ENCODE measurements around the gene WBP1L. TPM values are rescaled to one million over a fixed set of nuclear protein-coding genes. Genes with fewer than 3 reads are reported as not detected.
"Not testable (repeated sequence)": the region's sequence is repeated elsewhere in the genome, so short reads cannot be mapped to it uniquely, and the experiment has no call there.

The WBP1L gene
- total RNA-seq, result 66.2 TPM

DNA sequence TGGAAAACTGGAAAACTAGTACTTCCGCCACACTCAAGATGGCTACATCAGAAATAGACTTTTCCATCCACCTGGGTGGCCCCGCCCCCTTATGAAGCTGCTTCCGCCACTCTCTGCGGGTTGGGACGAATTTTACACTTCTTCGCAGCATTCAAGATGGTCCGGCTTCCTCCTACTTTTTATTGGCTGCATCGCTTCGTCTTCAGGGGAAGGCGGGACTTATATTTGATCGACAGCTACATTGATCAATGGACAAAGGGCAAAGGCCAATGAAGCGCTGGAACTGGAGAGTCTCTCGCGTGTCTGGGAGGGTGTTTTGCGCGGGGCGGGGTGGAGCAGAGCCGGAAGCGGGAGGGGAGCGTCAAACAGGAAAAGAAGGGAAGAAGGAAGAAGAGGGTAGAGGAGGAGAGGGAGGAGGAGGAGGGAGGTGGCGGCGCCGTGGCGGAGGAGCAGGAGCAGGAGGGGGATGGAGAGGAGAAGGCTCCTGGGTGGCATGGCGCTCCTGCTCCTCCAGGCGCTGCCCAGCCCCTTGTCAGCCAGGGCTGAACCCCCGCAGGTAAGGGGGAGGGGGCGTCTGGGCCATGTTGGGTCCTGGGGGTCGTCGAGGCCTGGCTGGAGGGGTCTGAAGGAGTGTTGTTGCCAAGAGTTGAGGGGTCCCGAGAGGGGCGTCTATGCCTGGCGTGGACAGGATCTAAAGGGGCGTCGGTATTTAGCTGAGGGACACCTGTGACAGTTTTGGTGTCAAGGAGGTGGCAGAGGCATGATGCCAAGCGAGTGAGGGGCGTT lies at the start of gene WBP1L:
Gene WBP1L (plus strand): TSS at position 361 of the 786 bp plus-strand sequence. CDS start 106 bp downstream, at position 467.
- DNase-seq (ENCODE audit: low spot score) (peak; percentile 96), ATAC-seq (peak; percentile 98)
- intact Hi-C loops (cut with DNase I), result no loop called here

DNA sequence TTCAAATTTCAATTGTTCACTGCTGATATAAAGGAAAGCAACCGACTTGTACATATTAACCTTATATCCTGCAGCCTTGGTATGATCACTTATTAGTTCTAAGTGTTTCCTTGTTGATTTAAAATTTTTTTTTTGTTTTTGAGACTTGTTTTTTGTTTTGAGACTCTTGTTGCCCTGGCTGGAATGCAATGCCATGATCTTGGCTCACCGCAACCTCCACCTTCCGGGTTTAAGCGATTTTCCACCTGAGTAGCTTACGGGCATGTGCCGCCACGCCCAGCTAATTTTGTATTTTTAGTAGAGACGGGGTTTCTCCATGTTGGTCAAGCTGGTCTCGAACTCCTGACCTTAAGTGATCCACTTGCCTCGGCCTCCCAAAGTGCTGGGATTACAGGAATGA lies 48.3 kb upstream of the WBP1L start:
- ATAC-seq; DNase-seq (ENCODE audit: low spot score); intact Hi-C loops (cut with DNase I): not testable (repeated sequence)

DNA sequence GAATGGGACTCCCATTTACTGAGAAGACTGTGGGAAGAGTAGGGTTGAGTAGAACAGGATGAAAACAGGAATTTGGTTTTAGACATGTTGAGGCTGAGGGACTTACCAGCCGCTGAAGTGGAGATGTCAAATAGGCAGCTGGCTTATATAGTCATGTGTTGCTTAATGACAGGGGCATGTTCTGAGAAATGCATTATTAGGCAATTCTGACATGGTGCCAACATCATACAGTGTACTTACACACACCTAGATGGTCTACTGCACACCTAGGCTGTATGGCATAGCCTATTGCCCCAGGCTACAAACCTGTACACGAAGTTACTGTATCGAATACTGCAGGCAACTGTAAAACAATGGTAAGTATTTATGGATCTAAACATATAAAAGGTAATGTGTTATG lies 47.0 kb upstream of the WBP1L start:
- intact Hi-C loops (cut with DNase I), result no loop called here
- ATAC-seq (no peak), DNase-seq (ENCODE audit: low spot score) (no peak)

DNA sequence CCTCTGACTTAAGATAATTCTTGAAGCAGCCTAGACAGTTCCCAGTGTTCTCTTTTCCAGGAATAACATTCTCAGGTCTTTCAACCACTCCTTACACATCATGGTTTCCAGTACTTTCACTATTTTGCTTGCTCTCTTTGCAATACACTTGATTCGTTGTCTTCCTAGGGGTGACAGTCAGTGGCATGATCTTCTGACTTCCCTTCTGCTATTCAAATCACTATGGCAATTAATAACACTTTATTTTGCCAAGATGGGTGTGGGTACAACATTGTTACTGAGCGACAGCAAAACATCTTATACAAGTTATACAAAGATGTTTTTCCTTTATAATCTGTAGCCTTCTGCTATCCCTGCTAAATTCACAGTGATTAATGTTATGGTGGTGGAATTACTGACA lies 44.9 kb upstream of the WBP1L start:
- DNase-seq (ENCODE audit: low spot score), result no peak

DNA sequence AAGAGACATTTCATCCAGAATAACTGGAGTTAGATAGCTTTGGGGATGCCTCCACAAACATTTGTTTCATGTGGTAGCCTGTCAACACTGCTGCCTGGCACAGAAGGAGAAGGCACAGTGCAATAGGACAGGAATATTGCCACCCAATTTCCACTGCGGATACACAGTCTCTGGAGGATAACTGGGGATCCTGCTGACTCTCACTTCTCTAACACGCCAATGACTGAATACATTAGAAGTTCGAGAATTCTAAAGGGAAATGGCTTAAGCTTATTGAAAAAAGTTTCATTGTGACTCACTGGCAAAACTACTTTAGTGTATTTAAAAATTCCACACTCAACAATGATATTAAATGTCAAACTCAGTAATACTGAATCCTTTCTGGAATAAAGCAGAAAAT lies 42.5 kb upstream of the WBP1L start:
- no peak for ATAC-seq
- no peak for DNase-seq (ENCODE audit: low spot score)
- intact Hi-C loops (cut with DNase I), result no loop called here

More for the DNA sequence above, 44.9 kb upstream of the WBP1L start:
- ATAC-seq, result no peak
- intact Hi-C loops (cut with DNase I), result no loop called here

DNA sequence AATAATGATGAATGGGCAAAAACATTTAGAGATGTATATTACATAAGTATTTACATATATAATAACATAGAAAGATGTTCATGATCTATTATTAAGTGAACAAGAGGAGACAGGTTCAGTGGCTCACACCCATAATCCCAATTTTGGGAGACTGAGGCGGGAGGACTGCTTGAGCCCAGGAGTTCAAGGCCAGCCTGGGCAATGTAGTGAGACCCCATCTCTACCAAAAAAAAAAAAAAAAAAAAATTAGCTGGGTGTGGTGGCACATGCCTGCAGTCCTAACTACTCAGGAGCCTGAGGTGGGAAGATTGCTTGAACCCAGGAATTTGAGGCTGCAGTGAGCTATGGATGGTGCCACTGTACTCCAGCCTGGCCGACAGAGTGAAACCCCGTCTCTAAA lies 42.0 kb upstream of the WBP1L start:
- ATAC-seq (no peak), DNase-seq (ENCODE audit: low spot score) (no peak)
- intact Hi-C loops (cut with DNase I), result no loop called here

DNA sequence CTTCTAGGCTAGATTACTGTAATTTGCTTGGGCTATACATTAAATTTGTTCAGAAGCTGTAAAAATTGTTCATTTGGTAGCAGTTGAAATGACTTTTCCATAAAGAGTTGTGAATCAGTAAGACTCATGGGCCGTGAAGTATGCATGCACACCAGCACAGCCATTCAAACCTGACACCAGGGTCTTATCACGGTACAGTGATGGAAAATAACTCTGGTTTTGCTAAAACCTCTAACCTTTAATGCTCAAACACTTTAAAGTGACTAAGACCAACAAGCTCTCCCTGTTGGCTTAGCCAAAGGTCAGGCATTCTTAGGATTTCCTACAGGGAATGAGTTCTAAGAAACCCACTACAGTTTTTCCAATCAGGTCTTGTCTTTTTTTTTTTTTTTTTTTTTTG lies 41.0 kb upstream of the WBP1L start:
- ATAC-seq (no peak), DNase-seq (ENCODE audit: low spot score) (no peak)
- intact Hi-C loops (cut with DNase I), result no loop called here

DNA sequence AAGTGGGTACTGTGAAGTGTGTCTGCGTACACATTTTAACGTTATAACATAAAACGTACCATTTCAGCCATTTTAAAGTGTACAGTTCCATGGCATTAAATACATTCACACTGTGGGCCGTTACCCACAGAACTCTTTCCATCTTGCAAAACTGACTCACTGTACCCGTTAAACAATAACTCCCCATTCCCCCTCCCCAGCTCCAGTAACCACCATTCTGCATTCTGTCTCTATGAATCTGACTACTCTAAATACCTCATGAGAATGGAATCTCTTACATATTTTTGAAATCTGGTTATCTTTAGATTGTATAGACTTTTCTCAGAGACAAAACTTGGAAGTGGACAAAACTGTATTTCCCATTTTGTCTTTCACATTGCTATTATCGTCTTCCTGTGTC lies 38.8 kb upstream of the WBP1L start:
- intact Hi-C loops (cut with DNase I), result no loop called here
- ATAC-seq, result no peak

DNA sequence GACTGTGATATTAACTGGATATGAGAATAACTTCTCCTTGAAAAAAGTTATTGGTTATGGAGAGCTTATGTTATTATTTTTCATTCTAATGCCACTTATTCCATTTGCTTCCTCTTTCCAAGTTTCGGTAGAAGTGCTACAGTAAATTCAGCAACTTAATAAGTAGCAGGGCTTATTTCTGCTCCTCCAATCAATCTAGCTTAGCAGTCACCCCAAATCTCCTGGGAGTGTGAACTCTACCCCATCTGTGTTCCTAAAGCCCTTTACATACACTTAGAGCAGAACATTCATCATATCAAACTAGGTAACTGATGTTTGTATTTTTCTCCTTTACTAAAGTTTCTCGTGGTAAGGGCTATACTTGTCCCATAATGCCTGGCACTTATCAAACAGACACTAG lies 38.2 kb upstream of the WBP1L start:
- ATAC-seq (no peak), DNase-seq (ENCODE audit: low spot score) (no peak)
- intact Hi-C loops (cut with DNase I), result no loop called here

More for the DNA sequence above, 38.8 kb upstream of the WBP1L start:
- no peak for DNase-seq (ENCODE audit: low spot score)

DNA sequence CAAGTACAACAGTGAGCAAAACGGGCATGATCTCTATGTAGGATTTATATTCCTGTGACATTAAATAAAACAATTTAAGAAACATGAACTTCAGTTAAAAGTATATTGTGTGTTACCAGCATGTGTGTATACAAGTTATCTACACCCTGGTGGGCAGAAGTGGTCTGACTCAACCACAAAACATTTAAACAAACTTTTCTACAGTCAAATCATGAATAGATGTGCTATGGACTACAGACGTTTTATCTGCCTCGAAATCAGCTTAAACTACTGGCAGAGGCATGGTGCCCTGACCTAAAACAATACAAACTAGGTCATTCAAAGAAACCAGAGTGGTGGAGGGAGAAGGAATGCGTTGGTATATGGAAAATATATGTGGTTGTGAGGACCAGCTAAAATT lies 33.1 kb upstream of the WBP1L start:
- no peak for ATAC-seq
- intact Hi-C loops (cut with DNase I), result loop anchor here (10.0 kb wide), 1 partner anchor 66 kb away; the partner anchor contains the start of gene TRIM8
- DNase-seq (ENCODE audit: low spot score), result no peak

DNA sequence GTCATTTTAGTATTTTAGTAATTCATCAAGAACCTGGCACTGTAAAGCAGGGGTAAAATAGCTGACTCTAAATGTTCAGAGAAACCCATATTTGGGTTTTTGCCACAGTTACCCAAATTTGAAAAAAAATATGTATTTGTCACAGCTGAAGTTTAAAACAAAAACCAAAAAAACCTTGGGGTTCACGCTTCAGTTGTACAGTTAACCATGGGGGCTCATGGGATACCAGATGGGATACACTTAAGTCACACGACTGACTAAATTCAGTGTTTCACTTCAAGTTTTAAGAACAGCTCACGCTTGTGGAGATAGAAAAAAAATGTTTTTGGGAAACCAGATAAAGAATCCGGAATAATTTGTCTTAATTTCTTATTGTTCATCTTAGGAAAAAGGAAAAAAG lies 31.7 kb upstream of the WBP1L start:
- no peak for DNase-seq (ENCODE audit: low spot score)
- intact Hi-C loops (cut with DNase I), result loop anchor here (10.0 kb wide), 1 partner anchor 67 kb away; the partner anchor contains the start of gene TRIM8
- ATAC-seq, result no peak

DNA sequence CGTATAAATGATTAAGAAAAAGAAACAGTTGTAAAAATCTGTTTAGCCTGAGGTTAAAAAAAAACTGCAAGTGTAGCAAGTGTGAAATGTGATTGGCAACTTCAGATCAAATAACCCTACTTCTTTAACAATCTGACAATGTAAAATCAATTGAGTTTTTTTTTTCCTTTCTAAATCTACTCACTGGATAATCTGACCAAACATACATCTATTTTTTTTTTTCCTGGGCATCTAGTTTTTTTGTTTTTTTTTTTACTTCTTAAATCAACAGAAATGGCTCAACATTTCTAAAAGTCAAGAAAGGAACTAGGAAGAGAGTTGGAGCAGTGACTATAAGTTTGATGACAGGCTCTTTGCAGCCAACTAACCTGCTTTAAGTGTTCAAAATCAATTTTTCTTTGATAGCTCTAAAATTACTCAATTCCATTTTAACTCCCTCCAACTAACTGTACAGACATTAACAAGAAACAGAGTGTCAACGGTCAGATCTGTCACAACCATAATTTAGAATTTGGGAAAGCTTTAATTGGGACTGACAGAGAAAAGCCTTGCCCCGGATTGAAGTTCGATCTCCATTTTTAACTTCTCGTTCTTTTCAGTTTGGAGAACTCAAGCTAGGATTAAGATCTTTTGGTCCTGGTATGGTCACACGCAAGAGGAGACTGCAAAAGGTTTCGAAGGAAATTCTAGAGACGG lies 30.8 kb upstream of the WBP1L start:
- no peak for DNase-seq (ENCODE audit: low spot score)
- intact Hi-C loops (cut with DNase I), result loop anchor here (10.0 kb wide), 1 partner anchor 68 kb away; the partner anchor contains the start of gene TRIM8
- no peak for ATAC-seq

DNA sequence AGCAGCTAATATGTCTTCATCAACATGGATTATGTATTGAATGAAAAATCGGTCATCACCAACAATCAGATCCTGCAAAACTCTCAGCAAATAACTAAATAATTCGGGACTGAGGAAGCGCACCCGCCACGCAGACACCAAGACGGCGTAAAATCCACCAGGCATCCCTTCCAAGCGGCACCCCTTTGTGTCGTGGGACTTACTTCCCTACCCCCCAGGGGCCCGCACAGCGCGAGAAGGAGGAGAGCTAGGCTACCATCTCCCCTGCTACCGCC lies 30.3 kb upstream of the WBP1L start:
- ATAC-seq, result no peak
- intact Hi-C loops (cut with DNase I), result loop anchor here (10.0 kb wide), 1 partner anchor 69 kb away; the partner anchor contains the start of gene TRIM8
- DNase-seq (ENCODE audit: low spot score), result no peak

DNA sequence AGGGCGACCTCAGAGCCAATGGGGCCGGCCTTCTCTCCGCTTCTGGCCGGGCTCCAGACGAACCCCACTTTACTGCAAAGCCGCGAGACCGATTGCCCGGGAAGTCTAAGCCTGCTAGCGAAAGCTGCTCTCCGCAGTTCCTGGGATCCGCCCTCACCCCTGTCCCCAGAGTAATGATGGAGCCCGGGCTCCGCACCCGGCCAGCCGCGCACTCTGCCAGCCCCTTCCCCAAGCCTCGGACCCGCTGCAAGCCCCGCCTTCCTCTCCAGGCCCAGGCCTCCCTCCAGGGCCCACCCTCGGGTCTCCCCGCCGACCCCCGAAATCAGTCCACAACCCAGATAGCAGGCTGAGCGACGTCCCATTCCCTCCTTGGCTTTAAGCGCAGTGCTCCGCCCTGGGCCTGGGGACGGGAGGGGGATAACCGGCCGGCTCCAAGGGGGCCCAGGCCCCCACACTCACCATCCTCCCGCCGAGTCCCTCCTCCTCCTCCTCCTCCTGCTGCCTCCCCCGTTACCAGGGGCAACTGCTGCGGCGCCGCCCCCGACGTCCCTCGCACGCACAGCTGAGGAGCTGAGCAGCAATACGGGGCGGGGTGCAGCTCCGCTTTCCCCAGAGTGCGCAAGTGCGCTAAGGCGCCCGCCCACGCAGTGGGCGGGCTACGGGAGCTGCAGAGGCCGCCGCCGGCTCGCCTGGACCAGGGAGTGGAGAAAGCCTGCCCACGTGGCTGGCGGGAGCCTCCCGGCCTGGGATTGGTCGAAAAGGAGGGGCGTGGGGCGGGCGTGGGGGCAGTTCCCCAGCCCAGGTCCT lies 29.7 kb upstream of the WBP1L start, which contains the start of gene ARL3:
Gene ARL3 (minus strand): TSS at position 584 of the 807 bp plus-strand sequence. CDS start 122 bp downstream, at position 462.
- intact Hi-C loops (cut with DNase I), result loop anchor here (10.0 kb wide), 1 partner anchor 69 kb away; the partner anchor contains the start of gene TRIM8
- peak; percentile 98 for ATAC-seq
- peak; percentile 98 for DNase-seq (ENCODE audit: low spot score)

DNA sequence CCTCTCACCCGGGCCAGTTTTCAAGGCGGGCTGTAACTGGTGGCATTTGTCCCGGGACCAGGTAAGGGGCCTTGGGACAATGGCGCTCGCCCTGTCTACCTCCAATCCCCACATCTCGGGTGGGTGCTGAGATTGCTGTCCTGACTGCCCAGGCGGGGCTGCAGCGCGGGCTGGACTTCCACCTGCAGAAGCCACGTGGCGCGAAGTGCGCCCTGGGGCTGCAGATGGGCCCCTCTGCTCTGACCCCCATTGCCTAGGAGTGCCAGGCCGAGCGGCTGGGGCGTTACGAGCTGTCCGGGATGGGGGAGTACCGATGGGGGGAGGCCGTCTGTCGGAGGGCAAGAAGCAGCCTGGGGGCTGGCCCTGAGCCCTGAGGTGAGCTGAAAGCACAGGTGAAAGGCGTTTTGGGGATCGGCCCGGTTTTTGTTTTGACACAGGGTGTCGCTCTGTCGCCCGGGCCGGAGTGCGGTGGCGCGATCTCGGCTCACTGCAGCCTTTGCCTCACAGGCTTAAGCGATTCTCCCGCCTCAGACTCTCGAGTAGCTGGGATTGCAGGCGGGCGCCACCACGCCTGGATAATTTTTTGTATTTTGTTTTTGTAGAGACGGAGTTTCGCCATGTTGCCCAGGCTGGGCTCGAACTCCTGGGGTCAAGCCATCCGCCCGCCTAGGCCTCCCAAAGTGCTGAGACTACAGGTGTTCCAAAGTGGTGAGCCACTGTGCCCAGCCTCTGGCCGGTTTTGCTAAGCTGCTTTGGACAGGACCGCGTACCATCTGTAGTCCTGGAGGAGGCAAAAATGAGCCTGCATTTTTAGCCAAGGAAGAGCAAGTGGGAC lies 28.9 kb upstream of the WBP1L start, which contains the start of gene SFXN2:
Gene SFXN2 (plus strand): TSS at position 16 of the 835 bp plus-strand sequence. CDS start 12,001 bp downstream, outside the sequence.
- intact Hi-C loops (cut with DNase I), result loop anchor here (10.0 kb wide), 1 partner anchor 70 kb away; the partner anchor contains the start of gene TRIM8
- peak; percentile 77 for DNase-seq (ENCODE audit: low spot score)
- no peak for ATAC-seq

DNA sequence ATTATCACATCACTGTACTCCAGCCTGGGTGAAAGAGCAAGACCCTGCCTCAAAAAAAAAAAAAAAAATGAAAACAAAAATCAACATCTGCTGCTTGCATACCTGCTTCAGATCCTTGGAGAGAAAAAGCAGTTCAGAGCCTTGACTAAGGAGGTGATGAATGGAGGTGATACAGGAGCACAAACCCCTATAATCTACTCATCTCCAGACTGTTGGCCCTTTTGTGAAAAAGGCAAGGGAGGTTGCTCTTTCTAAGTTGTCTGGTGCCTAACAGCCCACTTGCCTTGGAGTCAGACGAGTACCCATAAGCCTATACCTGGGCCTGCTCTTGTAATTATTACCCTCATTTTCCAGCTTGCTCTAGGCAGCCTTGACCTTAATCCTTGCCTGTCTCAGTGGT lies 27.9 kb upstream of the WBP1L start:
- no peak for ATAC-seq
- intact Hi-C loops (cut with DNase I), result loop anchor here (10.0 kb wide), 1 partner anchor 71 kb away; the partner anchor contains the start of gene TRIM8
- no peak for DNase-seq (ENCODE audit: low spot score)

DNA sequence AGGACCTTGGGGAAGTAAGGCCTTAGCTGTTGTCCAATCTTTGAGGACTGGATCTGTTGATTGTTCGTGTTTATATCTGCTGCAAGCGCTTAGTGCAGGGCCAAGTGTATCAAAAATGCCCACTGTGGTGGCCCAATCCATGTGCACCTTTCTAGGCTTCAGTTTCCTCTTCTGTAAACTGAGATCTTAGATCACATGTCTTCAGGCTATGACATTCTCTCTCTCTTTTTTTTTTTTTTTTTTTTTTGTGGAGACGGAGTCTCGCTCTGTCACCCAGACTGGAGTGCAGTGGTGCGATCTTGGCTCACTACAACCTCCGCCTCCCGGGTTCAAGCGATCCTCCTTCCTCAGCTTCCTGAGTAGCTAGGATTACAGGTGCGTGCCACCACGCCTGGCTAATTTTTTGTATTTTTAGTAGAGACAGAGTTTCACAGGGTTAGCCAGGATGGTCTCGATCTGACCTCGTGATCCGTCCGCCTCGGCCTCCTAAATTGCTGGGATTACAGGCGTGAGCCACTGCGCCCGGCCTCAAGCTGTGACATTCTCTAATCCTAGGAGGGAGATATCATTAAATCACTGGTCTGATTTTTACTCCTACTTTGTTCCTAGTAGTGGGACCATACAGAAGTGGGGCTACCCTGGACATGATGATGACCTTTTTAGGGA lies 26.7 kb upstream of the WBP1L start:
- ATAC-seq; DNase-seq (ENCODE audit: low spot score): not testable (repeated sequence)
- intact Hi-C loops (cut with DNase I), result loop anchor here (10.0 kb wide), 1 partner anchor 72 kb away; the partner anchor contains the start of gene TRIM8
